Measurements from ENCODE around the gene IL15.
"Not testable (repeated sequence)": the region's sequence is repeated elsewhere in the genome, so short reads cannot be mapped to it uniquely, and the experiment has no call there.

IL15 gene

DNA sequence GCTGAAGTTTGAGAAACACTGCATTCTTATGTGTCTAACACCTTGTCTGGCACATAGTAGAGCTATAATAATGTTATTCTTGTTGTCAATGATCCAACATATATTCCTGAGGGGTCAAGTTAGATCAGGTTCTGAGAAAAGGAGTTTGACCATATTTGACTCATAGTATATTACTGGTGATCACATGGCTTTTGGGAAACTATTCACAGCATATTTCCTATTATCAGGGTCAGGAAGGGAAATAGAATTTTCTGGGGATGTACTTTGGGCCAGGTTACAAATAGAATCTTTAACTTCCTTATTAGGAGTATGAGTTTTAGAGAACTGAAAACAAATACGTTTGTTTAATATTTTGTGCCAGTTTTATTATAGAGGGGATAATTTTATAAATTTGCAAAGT, 11.6 kb downstream of the IL15 start:
- DNase-seq: no peak

DNA sequence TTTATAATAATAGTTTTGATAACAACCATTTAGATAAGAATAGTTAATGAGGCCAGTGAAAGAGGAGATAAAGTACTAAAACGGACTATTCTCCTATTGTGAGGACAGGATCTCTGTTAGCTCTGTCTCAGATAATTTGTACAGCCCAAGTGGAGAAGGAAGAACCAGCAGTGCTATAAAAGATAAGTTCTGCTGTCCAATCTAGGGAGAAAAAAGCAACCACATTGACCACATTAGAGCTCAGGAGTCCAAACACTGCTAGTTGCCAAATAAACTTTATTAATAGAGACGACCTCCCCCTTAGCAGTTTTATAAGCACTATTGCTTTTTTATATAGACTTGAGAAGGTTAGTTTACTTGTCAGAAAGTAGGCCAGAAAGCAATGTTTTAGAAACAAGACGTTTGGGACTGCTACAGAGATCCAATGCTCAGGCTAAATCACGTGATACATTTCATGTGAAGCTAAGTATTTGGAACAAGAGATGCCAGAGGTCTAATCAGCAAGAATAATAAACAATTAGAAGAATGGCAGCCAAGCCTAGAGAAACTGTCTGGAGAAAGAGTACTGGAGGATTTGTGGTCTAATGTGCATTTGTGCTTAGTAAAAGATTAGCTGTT, 15.9 kb downstream of the IL15 start:
- no peak for DNase-seq

DNA sequence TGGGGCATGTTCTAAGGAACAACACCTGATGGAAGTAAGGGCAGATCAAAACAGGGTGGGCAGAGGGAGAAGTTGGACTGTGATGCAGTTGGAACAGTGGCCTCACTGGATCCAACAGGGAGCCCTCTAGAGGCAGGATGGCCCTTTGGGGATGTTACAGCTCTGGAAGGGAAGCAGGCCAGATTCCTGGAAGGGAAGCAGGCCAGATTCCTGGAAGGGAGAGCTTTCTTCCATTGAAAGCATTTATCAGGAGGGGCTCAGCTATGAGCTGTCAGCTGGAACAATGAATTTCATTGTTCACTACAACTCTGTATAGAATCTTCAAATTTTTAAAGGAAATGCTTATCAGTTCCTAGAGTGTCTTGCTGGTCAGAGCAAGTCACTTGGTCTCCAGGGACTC, 17.7 kb downstream of the IL15 start:
- DNase-seq: no peak

DNA sequence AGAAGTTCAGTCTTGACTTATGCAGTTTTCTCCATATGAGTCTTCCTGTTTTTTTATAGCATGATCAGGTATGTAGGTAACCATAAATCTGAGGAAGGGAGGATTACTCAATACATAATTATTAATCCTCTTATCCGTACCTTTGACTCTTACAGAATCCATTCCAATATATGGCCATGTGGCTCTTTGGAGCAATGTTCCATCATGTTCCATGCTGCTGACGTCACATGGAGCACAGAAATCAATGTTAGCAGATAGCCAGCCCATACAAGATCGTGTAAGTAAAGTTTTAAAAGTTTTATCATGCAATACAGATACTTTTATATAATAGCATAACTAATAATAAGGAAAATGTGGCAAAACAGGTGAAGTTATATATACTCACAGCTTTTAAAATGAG, 19.6 kb downstream of the IL15 start:
- no peak for DNase-seq

DNA sequence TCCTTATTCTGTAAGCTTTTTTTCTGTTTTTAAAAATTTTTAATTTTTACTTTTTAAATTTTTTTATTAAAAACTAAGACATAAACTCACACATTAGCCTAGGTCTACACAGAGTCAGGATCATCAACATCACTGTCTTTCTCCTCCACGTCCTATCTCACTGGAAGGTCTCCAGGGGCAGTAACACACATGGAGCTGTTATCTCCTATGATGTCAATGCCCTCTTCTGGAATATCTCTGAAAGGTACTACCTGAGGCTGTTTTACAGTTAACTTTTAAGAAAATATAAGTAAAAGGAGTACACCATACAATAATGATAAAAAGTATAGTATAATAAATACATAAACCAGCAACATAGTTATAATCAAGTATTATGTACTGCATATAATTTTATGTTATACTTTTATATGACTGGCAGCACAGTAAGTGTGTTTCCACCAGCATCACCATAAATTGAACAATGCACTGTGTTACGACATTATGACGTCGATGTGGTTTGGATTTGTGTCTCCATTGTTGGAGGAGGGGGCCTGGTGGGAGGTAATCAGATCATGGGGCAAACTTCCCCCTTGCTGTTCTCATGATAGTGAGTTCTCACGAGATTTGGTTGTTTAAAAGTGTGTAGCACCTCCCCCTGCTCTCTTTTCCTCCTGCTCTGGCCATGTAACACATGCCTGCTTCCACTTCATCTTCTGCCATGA, 21.3 kb downstream of the IL15 start:
- no peak for DNase-seq

DNA sequence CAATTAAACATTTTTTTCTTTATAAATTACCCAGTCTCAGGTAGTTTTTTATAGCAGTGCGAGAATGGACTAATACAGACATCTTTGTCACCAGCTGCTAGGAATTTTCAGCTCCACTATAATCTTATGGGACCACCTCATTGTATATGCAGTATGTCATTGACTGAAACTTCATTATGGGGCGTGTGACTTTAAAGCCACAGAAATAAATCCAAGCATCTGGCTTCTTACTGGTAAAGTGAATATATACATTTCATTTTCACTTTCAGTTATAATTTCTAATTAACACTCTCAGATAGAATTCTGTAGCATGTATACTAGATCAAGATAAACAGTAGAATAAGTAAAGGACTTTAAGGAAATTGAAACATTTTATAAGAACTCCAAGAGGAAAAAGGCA, 21.9 kb downstream of the IL15 start:
- no peak for DNase-seq

DNA sequence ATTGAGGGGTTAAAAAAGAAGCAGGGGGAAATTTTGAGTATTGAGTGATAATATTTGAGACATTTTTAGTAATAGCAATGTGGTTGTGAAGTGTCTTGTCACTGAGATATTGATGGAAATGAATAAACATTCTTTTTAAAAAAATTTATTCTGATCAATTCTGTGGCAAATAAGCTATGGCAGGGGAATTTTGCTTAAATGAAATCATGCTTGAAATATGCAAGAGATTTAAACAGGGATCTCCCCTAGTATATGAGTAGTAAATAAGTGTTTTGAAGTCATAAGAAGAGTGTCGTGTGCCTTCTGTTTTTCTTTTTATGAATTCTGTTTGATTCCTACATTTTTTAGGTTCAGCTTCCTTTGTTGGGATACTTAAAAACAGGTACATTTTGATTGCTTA, 23.2 kb downstream of the IL15 start:
- no peak for DNase-seq

DNA sequence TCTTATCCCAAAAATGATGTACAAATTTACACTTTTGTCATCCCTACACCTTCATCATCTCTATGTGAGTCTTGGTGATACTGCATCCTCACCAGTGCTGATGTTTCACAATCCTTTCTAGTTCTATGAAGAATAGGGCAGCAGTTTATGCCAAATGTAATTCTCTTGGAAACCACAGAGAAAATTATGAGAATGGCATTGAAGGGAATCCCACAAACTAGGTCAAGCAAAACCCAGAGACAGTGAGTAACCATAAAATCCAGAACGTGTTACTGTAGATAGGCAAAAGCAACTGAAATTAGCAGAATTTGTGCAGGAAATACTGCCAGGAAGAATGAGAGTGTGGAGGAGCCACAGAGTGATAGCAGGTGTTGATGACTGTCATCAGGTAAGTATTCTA, 24.5 kb downstream of the IL15 start:
- no peak for DNase-seq

DNA sequence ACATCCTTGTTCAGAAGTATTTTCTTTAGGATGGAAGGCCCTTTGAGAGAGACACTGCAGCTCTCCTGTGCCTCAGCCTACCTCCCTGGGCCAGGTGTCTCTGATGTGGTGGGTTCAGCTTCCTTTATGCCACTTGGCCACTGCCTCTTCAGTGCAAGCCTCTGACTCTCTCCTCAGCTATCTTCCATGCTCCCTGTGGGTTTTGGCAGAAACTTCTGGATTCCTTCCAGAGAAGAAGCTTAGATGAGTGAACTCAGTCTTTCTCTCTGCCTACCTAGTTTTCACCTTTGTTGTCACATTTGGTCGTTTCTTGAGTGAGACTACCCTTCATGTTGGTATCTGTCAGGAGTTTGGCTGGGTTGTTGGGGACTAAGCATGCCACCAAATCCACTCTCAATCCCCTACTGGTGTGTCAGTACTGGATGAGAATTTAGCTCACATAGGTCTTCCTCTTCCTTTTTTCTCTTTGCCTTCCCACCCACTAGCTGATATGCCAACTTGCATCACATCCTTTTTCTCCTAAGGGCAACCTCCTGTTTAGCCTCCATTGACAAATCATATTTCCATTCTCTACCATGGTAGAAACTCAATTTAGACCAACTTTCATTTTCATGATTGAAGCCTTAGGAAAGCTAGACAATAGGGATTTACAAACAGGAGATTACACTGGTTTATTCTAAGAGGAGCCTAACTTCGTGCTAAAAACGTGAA, 32.0 kb downstream of the IL15 start:
- DNase-seq: no peak

DNA sequence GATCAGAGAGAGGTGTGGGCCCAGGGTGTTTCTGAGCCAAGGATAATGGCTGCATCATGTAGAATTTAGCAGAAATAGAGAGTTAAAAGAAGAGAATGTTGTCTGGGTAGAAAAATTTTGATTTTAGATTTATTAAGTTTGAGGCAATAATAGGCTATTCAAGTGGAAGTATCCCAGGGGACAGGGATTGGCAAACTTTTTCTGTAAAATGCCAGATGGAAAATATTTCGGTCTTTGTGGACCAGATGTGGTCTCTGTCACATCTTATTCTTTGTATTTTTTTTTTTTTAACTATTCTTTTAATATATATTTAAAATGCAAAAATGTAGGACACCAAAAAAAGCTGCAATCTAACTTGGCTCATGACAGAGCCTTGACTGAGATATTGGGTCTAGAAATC, 33.1 kb downstream of the IL15 start:
- no peak for DNase-seq

DNA sequence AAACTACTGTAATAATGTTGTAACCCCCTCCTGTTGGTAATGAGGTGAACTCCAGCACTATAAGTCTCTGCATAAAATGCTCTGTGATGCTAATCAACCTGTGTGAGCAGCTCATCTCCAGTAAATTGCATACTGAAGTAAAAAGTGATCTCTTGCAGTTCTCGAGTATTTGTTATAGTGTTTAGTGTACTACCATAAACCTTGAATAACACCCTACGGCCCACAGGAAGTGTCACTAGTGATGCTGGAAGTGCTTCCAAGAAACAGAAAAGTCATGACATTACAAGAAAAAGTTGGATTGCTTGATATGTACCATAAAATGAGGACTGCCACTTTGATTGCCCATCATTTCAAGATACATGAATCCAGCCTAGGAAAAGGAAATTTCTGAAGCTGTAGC, 39.0 kb downstream of the IL15 start:
- no peak for DNase-seq

DNA sequence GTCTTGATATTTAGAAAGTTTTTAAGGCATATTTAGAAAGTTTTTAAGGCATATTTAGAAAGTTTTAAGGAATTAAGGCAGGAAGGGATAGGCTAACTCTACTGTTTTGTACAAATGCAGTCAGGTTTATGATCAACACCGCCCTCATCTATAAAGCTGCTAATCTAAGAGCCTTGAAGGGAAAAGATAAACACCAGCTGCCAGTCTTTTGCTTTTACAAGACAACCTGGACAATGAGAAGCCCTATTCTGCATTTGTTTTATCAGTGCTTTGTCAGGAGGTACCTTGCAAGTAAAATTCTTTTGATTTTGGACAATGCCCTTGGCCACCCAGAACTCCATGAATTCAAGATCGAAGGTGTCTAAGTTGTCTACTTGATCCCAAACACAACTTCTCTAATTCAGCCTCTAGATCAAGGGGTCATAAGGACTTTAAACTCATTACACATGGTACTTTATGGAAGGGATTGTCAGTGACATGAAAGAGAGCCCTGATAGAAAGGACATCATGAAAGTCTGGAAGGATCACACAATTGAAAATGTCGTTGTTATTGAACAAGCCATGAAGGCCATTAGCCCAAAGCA, 39.8 kb downstream of the IL15 start:
- DNase-seq: no peak

DNA sequence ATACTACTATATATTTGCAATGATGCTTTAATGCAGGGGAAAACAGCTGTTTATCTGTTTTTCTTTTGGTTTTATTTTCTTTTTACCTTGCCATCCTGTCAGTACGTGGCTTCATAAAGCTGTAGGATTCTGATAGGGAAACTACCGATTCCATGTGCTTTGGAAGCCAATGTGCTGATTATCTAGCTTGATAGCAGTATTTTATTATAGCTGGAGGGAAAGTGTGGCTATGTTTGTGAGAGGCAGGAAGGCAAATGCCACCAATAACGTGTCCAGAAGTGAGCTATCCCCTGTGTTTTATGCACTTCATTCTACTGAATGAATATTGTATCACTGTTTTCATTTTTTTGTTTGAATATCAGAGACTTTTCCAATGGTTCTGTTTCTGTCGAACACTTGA, 43.7 kb downstream of the IL15 start:
- no peak for DNase-seq

DNA sequence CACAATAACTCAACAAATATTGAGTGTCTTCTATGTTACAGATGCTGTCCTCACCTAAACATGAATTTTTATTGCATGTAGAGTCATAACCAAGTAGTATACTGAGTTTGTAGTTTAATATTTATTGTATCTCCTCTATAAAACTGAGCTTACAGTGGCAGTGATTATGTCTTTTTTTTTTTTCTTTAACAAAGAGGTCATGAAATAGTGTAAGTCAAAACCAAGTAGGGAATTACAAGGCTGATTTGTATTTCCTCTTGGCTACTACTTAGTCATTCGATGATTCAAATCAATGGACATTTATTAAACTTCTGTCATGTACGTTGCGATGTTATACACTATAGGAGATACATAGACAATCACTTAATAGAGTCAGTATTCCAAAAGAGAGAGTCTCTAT, 48.4 kb downstream of the IL15 start:
- DNase-seq: no peak

DNA sequence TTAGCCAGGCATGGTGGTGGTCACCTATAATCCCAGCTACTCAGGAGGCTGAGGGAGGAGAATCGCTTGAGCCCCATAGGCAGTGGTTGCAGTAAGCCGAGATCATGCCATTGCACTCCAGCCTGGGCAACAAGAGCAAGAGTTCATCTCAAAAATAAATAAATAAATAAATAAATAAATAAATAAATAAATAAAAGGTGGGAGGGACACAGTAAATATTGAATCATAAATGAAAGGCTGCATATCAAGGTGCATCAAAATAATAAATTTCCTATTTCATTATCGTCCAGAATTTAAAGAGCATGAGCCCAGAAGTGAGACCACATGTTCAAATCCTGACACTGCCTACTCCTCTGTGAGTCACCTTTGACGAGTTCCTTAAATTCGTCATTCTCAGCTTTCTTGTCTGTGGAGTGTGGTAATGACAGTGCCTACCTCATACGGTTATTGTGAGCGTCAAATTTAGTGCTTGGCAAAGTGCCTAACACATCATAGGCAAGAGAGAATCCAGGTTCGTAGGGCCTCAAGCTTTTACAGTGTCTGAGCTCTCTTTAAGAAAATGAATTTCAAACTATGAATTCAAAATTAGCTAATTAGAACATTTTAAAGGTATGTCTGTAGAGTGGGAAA, 49.9 kb downstream of the IL15 start:
- peak; percentile 14 for DNase-seq

DNA sequence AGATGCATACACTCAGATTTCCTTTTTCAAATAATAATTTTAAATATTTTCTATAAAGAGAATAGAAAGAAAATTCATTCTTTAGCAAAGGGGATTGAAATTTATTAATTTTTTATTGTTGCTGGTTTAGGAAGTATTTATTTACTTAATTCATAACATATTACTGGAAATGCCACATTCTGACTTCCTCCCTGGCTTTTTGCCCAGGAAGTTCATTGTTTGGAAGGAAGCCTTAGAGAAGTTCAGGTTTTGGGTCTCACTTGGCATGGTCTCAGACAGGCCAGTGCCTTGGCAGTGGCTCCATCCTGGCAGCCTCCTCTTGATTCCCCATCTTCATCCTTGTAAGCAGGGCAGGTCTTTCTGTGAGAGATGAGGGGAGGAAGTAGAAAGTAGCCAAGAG, 50.5 kb downstream of the IL15 start:
- no peak for DNase-seq

DNA sequence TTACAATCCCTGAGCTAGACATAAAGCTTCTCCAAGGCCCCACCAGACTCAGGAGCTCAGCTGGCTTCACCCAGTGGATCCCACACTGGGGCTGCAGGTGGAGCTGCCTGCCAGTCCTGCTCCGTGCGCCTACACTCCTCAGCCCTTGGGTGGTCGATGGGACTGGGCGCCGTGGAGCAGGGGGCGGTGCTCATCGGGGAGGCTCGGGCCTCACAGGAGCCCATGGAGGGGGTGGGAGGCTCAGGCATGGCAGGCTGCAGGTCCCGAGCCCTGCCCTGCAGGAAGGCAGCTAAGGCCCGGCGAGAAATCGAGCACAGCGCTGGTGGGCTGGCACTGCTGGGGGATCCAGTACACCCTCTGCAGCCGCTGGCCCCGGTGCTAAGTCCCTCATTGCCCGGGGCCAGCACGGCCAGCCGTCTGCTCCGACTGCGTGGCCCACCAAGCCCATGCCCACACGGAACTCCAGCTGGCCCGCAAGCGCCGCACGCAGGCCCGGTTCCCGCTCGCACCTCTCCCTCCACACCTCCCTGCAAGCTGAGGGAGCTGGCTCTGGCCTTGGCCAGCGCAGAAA, 53.4 kb downstream of the IL15 start:
- not testable (repeated sequence) for DNase-seq

DNA sequence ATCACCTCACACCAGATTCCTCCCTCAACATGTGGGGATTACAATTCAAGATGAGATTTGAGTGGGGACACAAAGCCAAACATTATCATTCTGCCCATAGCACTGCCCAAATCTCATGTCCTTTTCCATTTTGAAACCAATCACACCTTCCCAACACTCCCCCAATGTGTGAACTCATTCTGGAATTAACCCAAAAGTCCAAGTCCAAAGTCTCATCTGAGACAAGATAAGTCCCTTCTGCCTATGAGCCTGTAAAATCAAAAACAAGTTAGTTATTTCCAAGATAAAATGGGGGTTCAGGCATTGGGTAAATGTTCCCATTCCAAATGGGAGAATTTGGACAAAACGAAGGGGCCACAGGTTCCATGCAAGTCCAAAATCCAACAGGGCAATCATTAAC, 54.9 kb downstream of the IL15 start:
- not testable (repeated sequence) for DNase-seq

DNA sequence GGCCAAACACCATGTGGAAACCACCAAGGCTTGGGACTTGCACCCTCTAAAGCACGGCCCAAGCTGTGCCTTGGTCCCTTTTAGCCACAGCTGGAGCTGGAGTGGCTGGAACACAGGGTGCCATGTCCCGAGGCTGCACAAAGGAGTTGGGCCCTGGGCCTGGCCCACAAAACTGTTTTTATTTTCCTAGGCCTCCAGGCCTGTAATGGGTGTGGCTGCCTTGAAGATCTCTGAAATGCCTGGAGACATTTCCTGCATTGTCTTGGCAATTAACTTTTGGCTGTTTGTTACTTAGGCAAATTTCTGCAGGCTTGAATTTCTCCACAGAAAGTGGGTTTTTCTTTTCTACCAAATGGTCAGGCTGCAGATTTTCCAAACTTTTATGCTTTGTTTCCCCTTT, 55.7 kb downstream of the IL15 start:
- DNase-seq: no peak

DNA sequence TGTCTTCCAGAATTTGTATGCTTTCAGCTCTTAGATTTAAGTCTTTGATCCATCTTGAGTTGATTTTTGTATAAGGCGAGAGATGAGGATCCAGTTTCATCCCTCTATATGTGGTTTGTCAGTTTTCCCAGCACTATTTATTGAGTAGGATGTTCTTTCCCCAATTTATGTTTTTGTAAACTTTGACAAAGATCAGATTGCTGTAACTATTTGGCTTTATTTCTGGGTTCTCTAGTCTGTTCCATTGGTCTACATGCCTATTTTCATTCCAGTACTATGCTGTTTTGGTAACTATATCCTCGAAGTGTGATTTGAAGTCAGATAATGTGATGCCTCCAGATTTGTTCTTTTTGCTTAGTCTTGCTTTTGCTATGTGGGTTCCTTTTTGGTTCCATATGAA, 60.7 kb downstream of the IL15 start:
- DNase-seq: no peak

DNA sequence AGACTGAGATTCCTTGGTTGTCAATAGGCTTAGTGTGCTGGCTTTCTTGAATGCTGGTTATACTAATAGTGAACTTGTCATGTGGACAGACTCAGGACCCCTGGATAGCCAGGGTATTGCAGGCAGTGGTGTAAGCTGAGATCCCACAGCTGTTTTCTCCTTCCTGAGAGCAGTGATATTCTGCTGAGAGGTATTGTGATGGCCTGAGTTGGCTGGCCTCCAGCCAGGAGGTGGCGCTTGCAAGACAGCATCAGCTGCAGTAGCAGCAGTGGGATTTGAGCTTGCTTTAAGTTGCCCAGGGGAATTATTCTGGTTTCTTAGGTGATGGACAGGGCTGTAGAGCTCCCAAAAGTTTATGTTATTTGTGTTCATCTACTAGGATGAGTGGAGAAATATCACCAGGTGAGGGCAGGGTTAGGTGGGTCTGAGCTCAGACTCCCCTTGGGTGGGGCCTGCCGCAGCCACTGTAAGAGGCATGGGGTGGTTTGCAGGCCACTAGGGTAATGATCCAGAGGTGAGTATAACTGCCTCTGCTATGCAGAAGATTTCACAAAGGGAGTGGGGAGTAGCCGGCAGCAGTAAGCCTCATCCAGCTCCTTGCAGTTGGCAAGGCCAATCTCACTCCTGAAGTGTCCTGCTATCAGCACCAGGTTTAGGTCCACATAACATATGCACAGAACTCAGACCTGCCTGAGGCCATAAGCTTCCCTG, 66.2 kb downstream of the IL15 start:
- no peak for DNase-seq

DNA sequence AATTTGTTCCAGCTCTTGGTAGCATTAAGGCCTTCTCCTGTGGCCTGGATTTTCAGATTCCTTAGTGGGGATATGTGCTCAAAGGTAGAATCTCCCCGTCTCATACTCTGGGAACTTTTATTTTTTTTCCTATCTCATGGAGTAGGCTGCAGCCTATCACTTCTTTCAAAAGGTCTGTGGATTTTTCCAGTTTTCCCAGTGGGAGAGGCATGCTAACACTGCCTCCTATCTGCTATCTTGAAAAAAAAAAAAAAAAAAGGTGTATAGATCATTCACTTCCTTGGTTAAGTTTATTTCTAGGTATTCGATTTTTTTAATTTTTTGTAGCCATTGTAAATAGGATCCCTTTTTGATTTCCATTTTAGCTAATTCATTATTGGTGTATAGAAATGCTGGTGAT, 67.1 kb downstream of the IL15 start:
- no peak for DNase-seq
